MM.1S (cell line): Measurements from ENCODE around the gene HAT1.

Experiments
- CTCF ChIP-seq: fragments of 300-600 bp; sonication (generic); IDR thresholded peaks from 2 replicates; pipeline ENCODE4 v1.5.1; 2016; ENCODE audit warnings: antibody characterized with exemption, low read length, mixed read lengths
- EZH2 ChIP-seq: fragments of 300-600 bp; sonication (generic); optimal IDR thresholded peaks from 2 replicates; pipeline ENCODE3; 2017; ENCODE audit warnings: low read depth, mild to moderate bottlenecking, antibody characterized with exemption, low read length, mixed read lengths
- EZH2phosphoT487 ChIP-seq: fragments of 300-600 bp; sonication (generic); IDR thresholded peaks from 2 replicates; pipeline ENCODE4 v1.6.1; 2018; ENCODE audit warnings: antibody characterized with exemption, low read length

- TF ChIP-seq CTCF = no peak
- no peak for TF ChIP-seq EZH2
- no peak for TF ChIP-seq EZH2phosphoT487
Measured at GRCh38 chr2:171941316-171941699, 19.0 kb downstream of the HAT1 start.
